Endodermal cell (in vitro differentiated cells): ENCODE data around the gene CHD5. TPM values are rescaled to one million over a fixed set of nuclear protein-coding genes. Genes with fewer than 3 reads are reported as not detected.
A peak's percentile ranks its signal among the peaks of the same experiment; 100 is the strongest.

Source experiments
- DNase-seq: peaks from one replicate; pipeline ENCODE4 v3.0.0-alpha.2; 2017
- H3K27ac ChIP-seq: 2 replicates; pipeline ENCODE4 v1.5.1; 2013; ENCODE audit warnings: mild to moderate bottlenecking, low read depth, low read length, moderate library complexity
- H3K27me3 ChIP-seq: 2 replicates; pipeline ENCODE4 v1.6.1; 2013; ENCODE audit warnings: mild to moderate bottlenecking, low read length, moderate library complexity; ENCODE audit not compliant: insufficient read depth, control insufficient read depth, poor library complexity, severe bottlenecking
- H3K36me3 ChIP-seq: 2 replicates; pipeline ENCODE4 v1.7.0; 2013; ENCODE audit warnings: mild to moderate bottlenecking, low read length, moderate library complexity; ENCODE audit not compliant: control insufficient read depth, insufficient read depth
- H3K4me1 ChIP-seq: one replicate; pipeline ENCODE4 v1.7.0; 2013; ENCODE audit warnings: low read length; ENCODE audit not compliant: control insufficient read depth, insufficient read depth
- H3K4me3 ChIP-seq: 2 replicates; pipeline ENCODE4 v1.5.1; 2013; ENCODE audit warnings: mild to moderate bottlenecking, low read length, moderate library complexity
- H3K9ac ChIP-seq: 2 replicates; pipeline ENCODE4 v1.6.1; 2013; ENCODE audit warnings: mild to moderate bottlenecking, low read length, moderate library complexity; ENCODE audit not compliant: poor library complexity, severe bottlenecking; ENCODE audit errors: extremely low read depth
- H3K9me3 ChIP-seq: 2 replicates; pipeline ENCODE4 v1.6.1; 2013; ENCODE audit warnings: mild to moderate bottlenecking, low read length, moderate library complexity; ENCODE audit not compliant: control insufficient read depth
- H3K27ac Mint-ChIP-seq: 2 replicates; pipeline ENCODE4 v1.8.0; 2020; ENCODE audit warnings: mixed read lengths
- H3K27me3 Mint-ChIP-seq: 2 replicates; pipeline ENCODE4 v1.8.0; 2021; ENCODE audit warnings: mild to moderate bottlenecking, mixed read lengths; ENCODE audit not compliant: insufficient read depth
- H3K36me3 Mint-ChIP-seq: 2 replicates; pipeline ENCODE4 v1.8.0; 2020; ENCODE audit warnings: low read depth, mixed read lengths
- H3K4me1 Mint-ChIP-seq: 2 replicates; pipeline ENCODE4 v1.8.0; 2020; ENCODE audit warnings: mixed read lengths
- H3K4me3 Mint-ChIP-seq: 2 replicates; pipeline ENCODE4 v1.8.0; 2020; ENCODE audit warnings: mild to moderate bottlenecking, moderate library complexity, mixed read lengths
- H3K9me3 Mint-ChIP-seq: 2 replicates; pipeline ENCODE4 v1.8.0; 2020; ENCODE audit warnings: mild to moderate bottlenecking, mixed read lengths
- CTCF ChIP-seq: fragments of 200-600 bp; sonication (generic); conservative IDR thresholded peaks from 2 replicates; pipeline ENCODE4 v1.5.0; 2021; ENCODE audit warnings: antibody characterized with exemption, mild to moderate bottlenecking
- WGBS, 2 experiments: methylation state at CpG; one replicate each; pipeline versions ENCODE4 v1.1.5 to v1.1.7; 2013; ENCODE audit warnings: missing lambda C conversion rate in 2 of 2, mixed read lengths in 1 of 2; ENCODE audit not compliant: insufficient coverage in 1 of 2, insufficient read length in 1 of 2; 5-methylcytosine and 5-hydroxymethylcytosine counted together
- total RNA-seq, 2 donors: library from RNA; stranded (reverse); fragmentation: NEBNext Ultra II Directional in 1 of 2; extraction: Animal tissue kit (Norgen Biotek cat#: 25700) in 1 of 2; gene quantifications; 2 replicates in 1 of 2; 3 replicates in 1 of 2; pipeline ENCODE4 v1.2.1, GENCODE V29; 2021

The CHD5 gene
- total RNA-seq, 2 donors from 2014 or later = 0.40 to 0.69 TPM

- H3K9me3 Mint-ChIP-seq = peaks cover 5% of the 10 kb centered on the region
- no peaks in the 10 kb centered on the region for H3K9me3 ChIP-seq
- no peak overlapping the region for H3K27ac Mint-ChIP-seq
- no peak overlapping the region for H3K27ac ChIP-seq
- H3K4me1 ChIP-seq = no peaks in the 10 kb centered on the region
- H3K36me3 ChIP-seq = no peaks in the 10 kb centered on the region
- TF ChIP-seq CTCF = no peak
- DNase-seq = no peak
- H3K4me1 Mint-ChIP-seq = no peaks in the 10 kb centered on the region
- H3K27me3 Mint-ChIP-seq = peaks cover 2% of the 10 kb centered on the region
- no peaks in the 10 kb centered on the region for H3K27me3 ChIP-seq
- no peak overlapping the region for H3K4me3 ChIP-seq
- H3K4me3 Mint-ChIP-seq = no peak overlapping the region
- 93 to 96% methylated on average over 4 to 18 of the region's 18 CpGs for WGBS, 2 experiments
- H3K9ac ChIP-seq = no peak overlapping the region
- H3K36me3 Mint-ChIP-seq = no peaks in the 10 kb centered on the region
Measured at GRCh38 chr1:6121021-6121421, 59.1 kb downstream of the CHD5 start.

- Histone ChIP-seq H3K4me3 (no peak overlapping the region), H3K4me1 (no peaks in the 10 kb centered on the region), H3K36me3 (no peaks in the 10 kb centered on the region), H3K9me3 (no peaks in the 10 kb centered on the region), H3K9ac (no peak overlapping the region), H3K27me3 (no peaks in the 10 kb centered on the region), H3K27ac (no peak overlapping the region)
- WGBS, 2 experiments = 89% methylated on average over 3 of the region's 3 CpGs; no CpG with 5 or more reads in 1 of the 2 experiments
- no peaks in the 10 kb centered on the region for H3K27me3 Mint-ChIP-seq
- no peak overlapping the region for H3K4me3 Mint-ChIP-seq
- peaks cover 5% of the 10 kb centered on the region for H3K9me3 Mint-ChIP-seq
- no peaks in the 10 kb centered on the region for H3K36me3 Mint-ChIP-seq
- H3K4me1 Mint-ChIP-seq = no peaks in the 10 kb centered on the region
- no peak for TF ChIP-seq CTCF
- no peak for DNase-seq
- no peak overlapping the region for H3K27ac Mint-ChIP-seq
Measured at GRCh38 chr1:6118415-6118814, 61.7 kb downstream of the CHD5 start.

- H3K9me3 ChIP-seq = no peaks in the 10 kb centered on the region
- H3K4me3 ChIP-seq = no peak overlapping the region
- no peaks in the 10 kb centered on the region for H3K4me1 ChIP-seq
- Mint-ChIP-seq H3K4me1 (no peaks in the 10 kb centered on the region), H3K36me3 (no peaks in the 10 kb centered on the region), H3K27me3 (no peaks in the 10 kb centered on the region), H3K4me3 (no peak overlapping the region), H3K9me3 (peaks cover 5% of the 10 kb centered on the region), H3K27ac (no peak overlapping the region)
- no peak overlapping the region for H3K9ac ChIP-seq
- H3K36me3 ChIP-seq = no peaks in the 10 kb centered on the region
- H3K27me3 ChIP-seq = no peaks in the 10 kb centered on the region
- no peak overlapping the region for H3K27ac ChIP-seq
- no peak for DNase-seq
- peak; percentile 17 for TF ChIP-seq CTCF
Measured at GRCh38 chr1:6117624-6118023, 62.5 kb downstream of the CHD5 start.
